Activated CD8-positive, alpha-beta memory T cell treated with anti-CD3 and anti-CD28 coated beads for 1 hour (primary cell): Measurements from ENCODE around the gene FLNB.
"Not testable (repeated sequence)": the region's sequence is repeated elsewhere in the genome, so short reads cannot be mapped to it uniquely, and the experiment has no call there.

ENCODE experiments used
- DNase-seq, 2 donors: peaks; one replicate each; pipeline ENCODE4 v3.0.0-alpha.2; 2020; ENCODE audit warnings: low read depth in 1 of 2; ENCODE audit errors: extremely low read depth in 1 of 2

FLNB gene

GRCh38 chr3:58198804-58199203 lies 190.6 kb downstream of the FLNB start:
- no peak for DNase-seq

- no peak for DNase-seq
Observed at GRCh38 chr3:58200121-58200709, 192.0 kb downstream of the FLNB start.

GRCh38 chr3:58200846-58201355 lies 192.7 kb downstream of the FLNB start:
- no peak for DNase-seq

- not testable (repeated sequence) for DNase-seq
Observed at GRCh38 chr3:58201451-58201850, 193.2 kb downstream of the FLNB start.

- no peak for DNase-seq
Observed at GRCh38 chr3:58202917-58203360, 194.7 kb downstream of the FLNB start.

- DNase-seq, result no peak
Observed at GRCh38 chr3:58203541-58203940, 195.3 kb downstream of the FLNB start.

- no peak for DNase-seq
Observed at GRCh38 chr3:58204720-58205119, 196.5 kb downstream of the FLNB start.

- DNase-seq, result no peak
Observed at GRCh38 chr3:58205981-58206380, 197.8 kb downstream of the FLNB start.

- DNase-seq, result no peak
Observed at GRCh38 chr3:58206406-58207011, 198.3 kb downstream of the FLNB start.

GRCh38 chr3:58207954-58208353 lies 199.7 kb downstream of the FLNB start:
- no peak for DNase-seq

GRCh38 chr3:58209933-58210332 lies 201.7 kb downstream of the FLNB start:
- no peak for DNase-seq

GRCh38 chr3:58210761-58211460 lies 202.7 kb downstream of the FLNB start, which contains the start of gene DNASE1L3:
TSS of gene DNASE1L3 (minus strand) at chr3:58210972. CDS start at chr3:58210906, 66 bp downstream.
- no peak for DNase-seq

GRCh38 chr3:58214484-58215316 lies 206.5 kb downstream of the FLNB start:
- no peak for DNase-seq

- no peak for DNase-seq
Observed at GRCh38 chr3:58215317-58216025, 207.2 kb downstream of the FLNB start.

GRCh38 chr3:58216496-58217195 lies 208.4 kb downstream of the FLNB start:
- DNase-seq, result no peak

- peak; percentile 20 to 25 for DNase-seq
Observed at GRCh38 chr3:58217209-58217811, 209.1 kb downstream of the FLNB start.

- DNase-seq, result no peak
Observed at GRCh38 chr3:58218904-58219303, 210.7 kb downstream of the FLNB start.
